ENCODE results near the gene SURF6. TPM values are rescaled to one million over a fixed set of nuclear protein-coding genes. Genes with fewer than 3 reads are reported as not detected.
"Not testable (repeated sequence)": the region's sequence is repeated elsewhere in the genome, so short reads cannot be mapped to it uniquely, and the experiment has no call there.

The SURF6 gene
- total RNA-seq, 1 experiment from 2014 or later, result 32.4 TPM

GRCh38 chr9:133303266-133304157 lies 32.5 kb downstream of the SURF6 start:
- Histone ChIP-seq H3K9me3 (no peaks in the 10 kb centered on the region), H3K4me3 (ENCODE audit: low read depth, low read length) (no peak overlapping the region), H3K4me1 (no peaks in the 10 kb centered on the region), H3K27me3 (replicated peaks; ENCODE audit: control insufficient read depth, insufficient read depth, low read length) (no peaks in the 10 kb centered on the region), H3K36me3 (ENCODE audit: control insufficient read depth, insufficient read depth, low read length) (no peaks in the 10 kb centered on the region)
- CTCF ChIA-PET, result no interaction called here
- no peak for TF ChIP-seq CTCF (IDR thresholded peaks at IDR 0.05; ENCODE audit: insufficient read depth in 1 of 2, low read depth in 1 of 2, low read length in 1 of 2, severe bottlenecking in 1 of 2, unreplicated experiment in 1 of 2)
- H3K27ac Mint-ChIP-seq (ENCODE audit: unreplicated experiment), result no peak overlapping the region
- POLR2A ChIA-PET, result no interaction called here
- no peaks in the 10 kb centered on the region for H3K4me1 Mint-ChIP-seq (ENCODE audit: low read depth, unreplicated experiment)
- peak in 1 of 2 experiments; percentile 32 for DNase-seq
- intact Hi-C loops (cut with micrococcal nuclease; ENCODE audit: unreplicated experiment), result no loop called here
- H3K36me3 Mint-ChIP-seq (ENCODE audit: insufficient read depth, unreplicated experiment), result no peaks in the 10 kb centered on the region
- BruUV-seq (replicated peaks), result no TSS peak
- no peak overlapping the region for H3K4me3 Mint-ChIP-seq (ENCODE audit: unreplicated experiment)
- peaks cover 3% of the 10 kb centered on the region for H3K9me3 Mint-ChIP-seq (ENCODE audit: unreplicated experiment)
- no peaks in the 10 kb centered on the region for H3K27me3 Mint-ChIP-seq (ENCODE audit: insufficient read depth, unreplicated experiment)

GRCh38 chr9:133301253-133302230 lies 34.4 kb downstream of the SURF6 start:
- Histone ChIP-seq H3K4me3 (ENCODE audit: low read depth, low read length) (no peak overlapping the region), H3K36me3 (ENCODE audit: control insufficient read depth, insufficient read depth, low read length) (no peaks in the 10 kb centered on the region), H3K27me3 (replicated peaks; ENCODE audit: control insufficient read depth, insufficient read depth, low read length) (no peaks in the 10 kb centered on the region), H3K9me3 (no peaks in the 10 kb centered on the region), H3K4me1 (no peaks in the 10 kb centered on the region)
- ChIA-PET CTCF (no interaction called here), POLR2A (no interaction called here)
- no peak overlapping the region for H3K27ac Mint-ChIP-seq (ENCODE audit: unreplicated experiment)
- no peaks in the 10 kb centered on the region for H3K36me3 Mint-ChIP-seq (ENCODE audit: insufficient read depth, unreplicated experiment)
- intact Hi-C loops (cut with micrococcal nuclease; ENCODE audit: unreplicated experiment), result no loop called here
- no TSS peak for BruUV-seq (replicated peaks)
- peak in 1 of 2 experiments; percentile 8 for DNase-seq
- H3K9me3 Mint-ChIP-seq (ENCODE audit: unreplicated experiment), result no peaks in the 10 kb centered on the region
- H3K4me3 Mint-ChIP-seq (ENCODE audit: unreplicated experiment), result no peak overlapping the region
- no peak for TF ChIP-seq CTCF (IDR thresholded peaks at IDR 0.05; ENCODE audit: insufficient read depth in 1 of 2, low read depth in 1 of 2, low read length in 1 of 2, severe bottlenecking in 1 of 2, unreplicated experiment in 1 of 2)
- no peaks in the 10 kb centered on the region for H3K4me1 Mint-ChIP-seq (ENCODE audit: low read depth, unreplicated experiment)
- H3K27me3 Mint-ChIP-seq (ENCODE audit: insufficient read depth, unreplicated experiment), result no peaks in the 10 kb centered on the region

GRCh38 chr9:133299996-133300395 lies 36.0 kb downstream of the SURF6 start:
- H3K4me3 ChIP-seq (ENCODE audit: low read depth, low read length); H3K36me3 Mint-ChIP-seq (ENCODE audit: insufficient read depth, unreplicated experiment); H3K9me3 ChIP-seq; H3K4me1 Mint-ChIP-seq (ENCODE audit: low read depth, unreplicated experiment); H3K4me3 Mint-ChIP-seq (ENCODE audit: unreplicated experiment); BruUV-seq (replicated peaks); H3K4me1 ChIP-seq; intact Hi-C loops (cut with micrococcal nuclease; ENCODE audit: unreplicated experiment); H3K9me3 Mint-ChIP-seq (ENCODE audit: unreplicated experiment); POLR2A ChIA-PET; H3K27me3 Mint-ChIP-seq (ENCODE audit: insufficient read depth, unreplicated experiment); H3K27ac Mint-ChIP-seq (ENCODE audit: unreplicated experiment); H3K36me3 ChIP-seq (ENCODE audit: control insufficient read depth, insufficient read depth, low read length); H3K27me3 ChIP-seq (replicated peaks; ENCODE audit: control insufficient read depth, insufficient read depth, low read length): not testable (repeated sequence)
- DNase-seq, result peak in 1 of 2 experiments; percentile 2
- CTCF ChIA-PET, result interaction anchor here (0.6 kb wide), 1 partner anchor 74 kb away, joined by 5 read pairs; no protein-coding TSS in a partner anchor
